ENCODE results near the gene LDLRAP1.

LDLRAP1 gene

DNA sequence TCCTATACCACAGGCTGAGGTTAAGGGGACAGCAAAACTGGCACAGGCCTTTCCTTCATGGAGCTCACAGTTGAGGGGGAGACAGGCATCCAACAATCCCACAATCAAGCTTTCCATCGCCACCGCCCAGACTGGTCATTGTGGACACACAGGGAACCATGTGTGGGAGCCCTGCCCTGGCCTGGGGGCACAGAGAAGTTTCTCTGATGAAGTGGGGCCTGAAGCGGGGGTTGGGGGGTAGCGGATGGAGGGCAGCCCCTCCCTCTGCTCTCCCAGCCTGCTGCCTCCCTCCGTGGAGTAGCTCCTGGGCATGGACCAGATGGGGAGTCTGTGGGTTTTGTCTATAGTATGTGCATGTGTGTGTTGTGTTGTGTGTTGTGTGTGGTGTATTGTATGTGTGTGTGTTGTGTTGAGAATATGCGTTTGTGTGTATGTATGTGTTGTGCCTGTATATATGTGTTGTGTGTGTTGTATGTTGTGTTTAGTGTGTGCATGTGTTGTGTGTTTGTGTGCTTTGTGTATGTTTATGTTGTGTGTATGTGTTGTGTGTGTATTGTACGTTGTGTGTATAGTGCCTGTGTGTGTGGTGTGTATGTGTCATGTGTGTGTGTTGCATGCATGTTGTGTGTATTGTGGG is 14.4 kb upstream of the LDLRAP1 start:
- H3K9me3 ChIP-seq (ENCODE audit: insufficient read depth, low read length): no peaks in the 10 kb centered on the region

DNA sequence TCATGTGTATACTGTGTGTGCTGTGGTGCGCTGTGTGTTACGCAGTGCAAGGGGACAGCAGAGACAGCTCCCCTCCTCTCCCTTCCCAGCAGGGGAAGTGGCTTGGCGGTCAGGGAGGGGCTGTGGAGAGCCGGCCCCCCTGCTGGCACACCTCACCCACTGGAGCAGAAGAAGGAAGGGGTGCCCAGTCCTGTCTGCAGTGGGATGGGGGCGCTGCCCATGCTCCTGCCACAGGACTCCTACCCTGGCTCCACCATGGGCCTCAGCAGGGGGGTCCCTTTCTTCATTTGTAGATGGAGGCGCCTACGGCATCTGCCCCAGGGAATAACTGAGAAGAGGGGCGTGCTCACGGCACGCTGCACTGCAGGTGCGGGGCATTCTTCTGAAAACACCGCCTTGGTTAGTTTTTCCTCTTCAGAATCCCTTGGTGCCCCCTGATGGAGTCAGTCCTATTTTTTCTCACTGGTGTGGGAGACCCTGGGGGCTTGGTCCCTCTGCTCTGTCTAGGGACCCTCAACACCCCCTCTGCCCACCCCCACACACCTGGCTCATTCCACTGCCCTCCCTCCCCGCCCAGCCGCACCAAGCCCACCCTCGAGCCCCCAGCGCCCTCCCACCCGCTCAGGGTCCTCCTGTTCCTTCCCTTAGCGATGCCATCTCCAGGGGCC is 13.8 kb upstream of the LDLRAP1 start:
- Histone ChIP-seq H3K36me3 (replicated peaks; ENCODE audit: low read depth, low read length) (no peaks in the 10 kb centered on the region), H3K9ac (ENCODE audit: low read length) (no peak overlapping the region), H4K20me1 (ENCODE audit: insufficient read depth, low read length) (no peaks in the 10 kb centered on the region), H3K4me1 (ENCODE audit: low read length) (no peaks in the 10 kb centered on the region), H3K79me2 (ENCODE audit: low read length) (no peaks in the 10 kb centered on the region), H3K9me3 (ENCODE audit: insufficient read depth, low read length) (no peaks in the 10 kb centered on the region), H3K27me3 (ENCODE audit: low read depth, low read length) (peaks cover 4% of the 10 kb centered on the region; the same call in 1 of the 2 replicates), H3K4me2 (ENCODE audit: low read length) (no peak overlapping the region), H2AFZ (ENCODE audit: low read depth, low read length) (no peak overlapping the region), H3K4me3 (ENCODE audit: low read length) (no peak overlapping the region), H3K27ac (ENCODE audit: low read length) (no peak overlapping the region)
- TF ChIP-seq EZH2phosphoT487 (IDR thresholded peaks at IDR 0.05; ENCODE audit: low read depth): no peak
- TF ChIP-seq, protein P1, sequence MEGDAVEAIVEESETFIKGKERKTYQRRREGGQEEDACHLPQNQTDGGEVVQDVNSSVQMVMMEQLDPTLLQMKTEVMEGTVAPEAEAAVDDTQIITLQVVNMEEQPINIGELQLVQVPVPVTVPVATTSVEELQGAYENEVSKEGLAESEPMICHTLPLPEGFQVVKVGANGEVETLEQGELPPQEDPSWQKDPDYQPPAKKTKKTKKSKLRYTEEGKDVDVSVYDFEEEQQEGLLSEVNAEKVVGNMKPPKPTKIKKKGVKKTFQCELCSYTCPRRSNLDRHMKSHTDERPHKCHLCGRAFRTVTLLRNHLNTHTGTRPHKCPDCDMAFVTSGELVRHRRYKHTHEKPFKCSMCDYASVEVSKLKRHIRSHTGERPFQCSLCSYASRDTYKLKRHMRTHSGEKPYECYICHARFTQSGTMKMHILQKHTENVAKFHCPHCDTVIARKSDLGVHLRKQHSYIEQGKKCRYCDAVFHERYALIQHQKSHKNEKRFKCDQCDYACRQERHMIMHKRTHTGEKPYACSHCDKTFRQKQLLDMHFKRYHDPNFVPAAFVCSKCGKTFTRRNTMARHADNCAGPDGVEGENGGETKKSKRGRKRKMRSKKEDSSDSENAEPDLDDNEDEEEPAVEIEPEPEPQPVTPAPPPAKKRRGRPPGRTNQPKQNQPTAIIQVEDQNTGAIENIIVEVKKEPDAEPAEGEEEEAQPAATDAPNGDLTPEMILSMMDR (IDR thresholded peaks at IDR 0.05; ENCODE audit: low read depth, low read length): no peak

More for the DNA sequence above, 14.4 kb upstream of the LDLRAP1 start:
- Histone ChIP-seq H3K79me2 (ENCODE audit: low read length) (no peaks in the 10 kb centered on the region), H3K36me3 (replicated peaks; ENCODE audit: low read depth, low read length) (no peaks in the 10 kb centered on the region), H3K4me3 (ENCODE audit: low read length) (no peak overlapping the region), H3K4me1 (ENCODE audit: low read length) (no peaks in the 10 kb centered on the region), H3K27ac (ENCODE audit: low read length) (no peak overlapping the region), H3K4me2 (ENCODE audit: low read length) (no peak overlapping the region), H4K20me1 (ENCODE audit: insufficient read depth, low read length) (no peaks in the 10 kb centered on the region), H2AFZ (ENCODE audit: low read depth, low read length) (no peak overlapping the region), H3K27me3 (ENCODE audit: low read depth, low read length) (peaks cover 4% of the 10 kb centered on the region; the same call in 1 of the 2 replicates), H3K9ac (ENCODE audit: low read length) (no peak overlapping the region)
- TF ChIP-seq, protein P1 (IDR thresholded peaks at IDR 0.05; ENCODE audit: low read depth, low read length): no peak
- no peak for TF ChIP-seq EZH2phosphoT487 (IDR thresholded peaks at IDR 0.05; ENCODE audit: low read depth)

DNA sequence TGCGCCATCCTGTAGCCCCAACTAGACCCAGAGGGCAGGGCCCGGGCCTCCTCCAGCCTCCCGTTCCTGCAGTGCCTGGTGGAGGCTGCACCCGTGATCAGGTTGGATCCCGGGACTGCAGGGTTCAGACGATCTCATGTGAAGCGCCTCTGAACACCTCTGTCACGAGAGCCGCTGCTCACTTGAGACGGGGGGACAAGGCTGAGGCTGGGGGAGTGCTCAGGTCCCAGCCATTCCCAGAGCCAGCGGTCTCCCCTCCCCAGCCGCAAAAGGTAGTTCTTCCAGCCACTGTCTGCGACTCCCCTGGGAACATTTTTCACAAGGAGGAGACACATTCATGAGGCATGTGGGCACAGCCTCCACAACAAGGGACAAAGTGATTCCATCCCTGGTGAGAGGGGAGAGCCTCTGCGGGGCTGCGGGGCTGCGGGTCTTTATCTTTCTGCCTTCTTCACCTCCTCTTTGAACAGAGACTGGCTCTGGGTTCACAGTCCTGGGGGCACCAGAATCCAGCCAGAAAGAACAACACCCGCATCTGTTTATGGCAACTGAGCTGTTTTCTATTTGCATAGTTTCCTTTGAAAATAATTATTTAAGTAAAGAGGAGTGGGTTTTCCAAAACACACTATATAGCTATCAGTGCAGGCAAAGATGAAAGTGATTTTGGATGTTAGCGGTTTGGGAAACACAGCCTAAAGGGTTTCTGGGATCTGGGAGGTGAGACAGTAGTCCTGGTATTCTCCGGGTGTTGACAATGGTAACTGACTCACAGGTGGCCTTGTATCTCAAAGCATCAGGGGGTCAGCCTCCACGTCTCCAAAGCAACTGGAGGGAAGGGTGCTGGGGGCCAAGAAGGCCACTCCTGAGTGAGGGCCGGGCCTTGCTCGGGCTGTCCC is 13.0 kb upstream of the LDLRAP1 start:
- Histone ChIP-seq H2AFZ (ENCODE audit: low read depth, low read length) (no peak overlapping the region), H3K27me3 (ENCODE audit: low read depth, low read length) (peaks cover under 1% of the 10 kb centered on the region; the same call in 1 of the 2 replicates), H3K4me2 (ENCODE audit: low read length) (no peak overlapping the region), H3K79me2 (ENCODE audit: low read length) (no peaks in the 10 kb centered on the region), H4K20me1 (ENCODE audit: insufficient read depth, low read length) (no peaks in the 10 kb centered on the region), H3K36me3 (replicated peaks; ENCODE audit: low read depth, low read length) (no peaks in the 10 kb centered on the region), H3K27ac (ENCODE audit: low read length) (no peak overlapping the region), H3K9ac (ENCODE audit: low read length) (no peak overlapping the region), H3K4me1 (ENCODE audit: low read length) (no peaks in the 10 kb centered on the region), H3K9me3 (ENCODE audit: insufficient read depth, low read length) (no peaks in the 10 kb centered on the region), H3K4me3 (ENCODE audit: low read length) (no peak overlapping the region)
- TF ChIP-seq EZH2phosphoT487 (IDR thresholded peaks at IDR 0.05; ENCODE audit: low read depth): no peak
- TF ChIP-seq, protein P1 (IDR thresholded peaks at IDR 0.05; ENCODE audit: low read depth, low read length): no peak

DNA sequence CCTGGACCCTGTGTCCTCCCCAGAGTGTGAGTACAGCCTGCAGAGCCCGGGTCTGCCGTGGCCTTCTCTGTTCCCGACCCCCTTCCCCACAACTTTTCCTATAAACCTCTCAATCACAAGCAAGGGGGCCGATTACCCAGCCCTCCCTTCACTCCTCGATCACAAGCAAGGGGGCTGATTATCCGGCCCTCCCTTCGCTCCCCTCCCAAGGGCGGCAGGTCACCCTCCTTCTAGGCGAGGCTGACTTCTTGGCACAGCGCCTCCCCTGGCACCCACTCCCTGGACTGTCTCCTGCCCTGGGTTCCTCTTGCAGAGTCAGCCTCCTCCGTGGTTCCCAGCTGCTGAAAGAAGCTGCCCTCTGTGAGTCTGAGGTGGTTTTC is 12.3 kb upstream of the LDLRAP1 start:
- no peaks in the 10 kb centered on the region for H3K4me1 ChIP-seq (ENCODE audit: low read length)
- no peak overlapping the region for H3K9ac ChIP-seq (ENCODE audit: low read length)
- no peak overlapping the region for H3K4me3 ChIP-seq (ENCODE audit: low read length)
- H3K36me3 ChIP-seq (replicated peaks; ENCODE audit: low read depth, low read length): no peaks in the 10 kb centered on the region
- H3K4me2 ChIP-seq (ENCODE audit: low read length): no peak overlapping the region
- H3K79me2 ChIP-seq (ENCODE audit: low read length): no peaks in the 10 kb centered on the region
- H3K27ac ChIP-seq (ENCODE audit: low read length): no peak overlapping the region
- no peaks in the 10 kb centered on the region for H4K20me1 ChIP-seq (ENCODE audit: insufficient read depth, low read length)
- H3K27me3 ChIP-seq (ENCODE audit: low read depth, low read length): no peaks in the 10 kb centered on the region
- H3K9me3 ChIP-seq (ENCODE audit: insufficient read depth, low read length): no peaks in the 10 kb centered on the region
- TF ChIP-seq, protein P1 (IDR thresholded peaks at IDR 0.05; ENCODE audit: low read depth, low read length): no peak
- TF ChIP-seq EZH2phosphoT487 (IDR thresholded peaks at IDR 0.05; ENCODE audit: low read depth): no peak
- H2AFZ ChIP-seq (ENCODE audit: low read depth, low read length): no peak overlapping the region

Measured in OCI-LY3 (cell line).